ENCODE data around the gene PSMA6. TPM values are rescaled to one million over a fixed set of nuclear protein-coding genes. Genes with fewer than 3 reads are reported as not detected.
"Not testable (repeated sequence)": the region's sequence is repeated elsewhere in the genome, so short reads cannot be mapped to it uniquely, and the experiment has no call there.

The PSMA6 gene
- total RNA-seq, 2 experiments from 2014 or later: 266 to 269 TPM

DNA sequence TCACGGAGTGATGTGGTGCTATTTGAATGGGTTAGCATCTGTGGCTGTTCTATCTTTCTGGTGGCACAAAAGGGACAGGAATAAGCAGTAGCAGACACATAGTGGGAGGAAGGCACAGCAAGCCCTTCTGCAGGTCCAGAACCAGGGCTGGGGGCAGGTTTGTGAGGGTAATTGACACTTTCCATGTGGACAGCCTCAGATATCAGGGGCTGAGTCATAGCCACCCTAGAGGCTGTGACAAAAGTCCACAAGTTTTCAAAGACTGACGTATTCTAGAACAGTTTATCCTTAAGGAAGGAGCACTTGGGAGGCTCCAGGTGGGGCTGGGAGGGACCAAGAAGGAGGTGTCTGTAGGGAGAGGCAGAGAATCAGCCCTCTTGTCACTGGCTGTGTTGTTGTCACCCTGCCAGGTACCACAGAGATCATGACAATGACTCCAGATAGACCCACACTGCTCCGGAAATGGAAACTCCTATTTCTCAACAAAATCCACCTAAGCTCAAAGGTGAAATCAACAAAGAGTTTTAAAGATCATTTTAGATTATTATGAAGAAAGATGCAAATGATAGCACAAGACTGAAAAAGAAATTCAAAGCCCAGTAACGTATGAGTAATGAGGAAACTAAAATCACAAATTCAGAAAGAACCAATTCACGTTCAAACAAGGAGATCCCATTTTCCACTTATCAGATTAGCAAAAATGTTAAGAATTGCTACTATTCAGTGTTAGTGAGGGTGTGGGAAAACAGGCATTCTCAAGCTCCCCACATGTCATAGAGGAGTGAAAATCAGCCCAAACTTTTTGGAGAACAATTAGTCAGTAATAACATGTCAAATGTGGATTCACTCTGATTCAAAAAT is 64.0 kb downstream of the PSMA6 start:
- no peaks in the 10 kb centered on the region for H3K36me3 Mint-ChIP-seq (ENCODE audit: low read depth)
- ChIA-PET POLR2A (interaction anchor here (0.7 to 0.8 kb wide), 2 partner anchors 9 to 16 kb away, joined by 3 read pairs; no protein-coding TSS in a partner anchor), CTCF (interaction anchor here (1.0 to 1.5 kb wide), 2 partner anchors 10 to 57 kb away, joined by 4 to 5 read pairs; no protein-coding TSS in a partner anchor)
- ATAC-seq (peak; percentile 57), DNase-seq (no peak)
- peaks cover 26% of the 10 kb centered on the region for H3K4me1 Mint-ChIP-seq (ENCODE audit: low read depth)
- H3K4me3 Mint-ChIP-seq: no peak overlapping the region
- no peaks in the 10 kb centered on the region for H3K27me3 Mint-ChIP-seq (ENCODE audit: low read depth)
- no peaks in the 10 kb centered on the region for H3K9me3 Mint-ChIP-seq (ENCODE audit: insufficient read depth)
- peak overlapping the region; percentile 27 for H3K27ac Mint-ChIP-seq

DNA sequence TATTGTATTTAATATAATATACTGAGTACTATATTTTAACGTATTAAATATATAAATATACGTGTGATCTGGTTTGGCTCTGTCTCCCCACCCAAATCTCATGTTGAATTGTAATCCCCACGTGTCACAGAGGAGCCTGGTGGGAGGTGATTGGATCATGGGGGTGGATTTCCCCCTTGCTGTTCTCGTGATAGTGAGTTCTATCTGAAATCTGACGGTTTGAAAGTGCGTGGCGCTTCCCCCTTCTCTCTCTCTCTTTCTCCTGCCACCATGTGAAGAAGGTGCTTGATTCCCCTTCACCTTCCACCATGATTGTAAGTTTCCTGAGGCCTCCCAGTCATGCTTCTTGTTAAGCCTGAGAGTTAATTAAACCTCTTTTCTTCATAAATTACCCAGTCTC is 67.5 kb downstream of the PSMA6 start:
- H3K36me3 Mint-ChIP-seq (ENCODE audit: low read depth); DNase-seq; H3K27me3 Mint-ChIP-seq (ENCODE audit: low read depth); POLR2A ChIA-PET; H3K9me3 Mint-ChIP-seq (ENCODE audit: insufficient read depth); H3K4me3 Mint-ChIP-seq; H3K27ac Mint-ChIP-seq; CTCF ChIA-PET; H3K4me1 Mint-ChIP-seq (ENCODE audit: low read depth); ATAC-seq: not testable (repeated sequence)

GRCh38 chr14:35361141-35361480 is 68.9 kb downstream of the PSMA6 start:
- H3K36me3 Mint-ChIP-seq (ENCODE audit: low read depth): no peaks in the 10 kb centered on the region
- ATAC-seq (no peak), DNase-seq (no peak)
- H3K9me3 Mint-ChIP-seq (ENCODE audit: insufficient read depth): no peaks in the 10 kb centered on the region
- CTCF ChIA-PET: no interaction called here
- H3K4me1 Mint-ChIP-seq (ENCODE audit: low read depth): peaks cover 16% of the 10 kb centered on the region
- H3K27me3 Mint-ChIP-seq (ENCODE audit: low read depth): no peaks in the 10 kb centered on the region
- no peak overlapping the region for H3K27ac Mint-ChIP-seq
- POLR2A ChIA-PET: interaction anchor here (0.7 kb wide), 1 partner anchor 1901 kb away, joined by 3 read pairs; no protein-coding TSS in a partner anchor
- no peak overlapping the region for H3K4me3 Mint-ChIP-seq

GRCh38 chr14:35362450-35362849 is 70.3 kb downstream of the PSMA6 start:
- CTCF ChIA-PET: no interaction called here
- no peak overlapping the region for H3K27ac Mint-ChIP-seq
- H3K4me3 Mint-ChIP-seq: no peak overlapping the region
- no peak for ATAC-seq
- no peak for DNase-seq
- H3K4me1 Mint-ChIP-seq (ENCODE audit: low read depth): peaks cover 25% of the 10 kb centered on the region
- no peaks in the 10 kb centered on the region for H3K27me3 Mint-ChIP-seq (ENCODE audit: low read depth)
- no peaks in the 10 kb centered on the region for H3K9me3 Mint-ChIP-seq (ENCODE audit: insufficient read depth)
- POLR2A ChIA-PET: interaction anchor here (0.6 kb wide), 1 partner anchor 1176 kb away, joined by 3 read pairs; no protein-coding TSS in a partner anchor
- H3K36me3 Mint-ChIP-seq (ENCODE audit: low read depth): no peaks in the 10 kb centered on the region

DNA sequence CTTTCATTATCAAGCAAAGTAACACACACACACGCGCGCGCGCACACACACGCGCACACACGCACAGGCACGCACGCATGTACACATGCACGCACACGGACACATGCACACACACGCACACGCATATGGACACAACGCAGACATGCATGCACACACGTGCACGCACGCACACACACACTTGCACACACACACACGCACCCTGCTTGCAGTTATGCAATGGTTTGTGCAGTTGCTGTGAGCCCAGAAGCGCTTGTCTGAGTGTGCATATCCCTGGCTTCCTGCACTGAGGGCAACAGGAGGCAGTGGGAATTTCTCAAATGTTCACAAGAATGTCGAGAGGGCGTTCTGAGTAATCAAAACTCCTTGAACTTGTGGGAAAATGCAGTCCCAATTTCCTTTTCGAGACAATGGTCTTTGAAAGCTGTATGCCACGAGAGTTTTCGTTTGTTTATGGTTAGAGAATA is 70.8 kb downstream of the PSMA6 start:
- Mint-ChIP-seq H3K4me3 (no peak overlapping the region), H3K27ac (no peak overlapping the region), H3K9me3 (ENCODE audit: insufficient read depth) (no peaks in the 10 kb centered on the region), H3K36me3 (ENCODE audit: low read depth) (no peaks in the 10 kb centered on the region), H3K4me1 (ENCODE audit: low read depth) (peaks cover 30% of the 10 kb centered on the region), H3K27me3 (ENCODE audit: low read depth) (no peaks in the 10 kb centered on the region)
- no peak for DNase-seq
- ATAC-seq: no peak
- CTCF ChIA-PET: no interaction called here
- POLR2A ChIA-PET: interaction anchor here (1.2 kb wide), 1 partner anchor 42 kb away, joined by 4 read pairs; the partner anchor contains the start of gene NFKBIA

DNA sequence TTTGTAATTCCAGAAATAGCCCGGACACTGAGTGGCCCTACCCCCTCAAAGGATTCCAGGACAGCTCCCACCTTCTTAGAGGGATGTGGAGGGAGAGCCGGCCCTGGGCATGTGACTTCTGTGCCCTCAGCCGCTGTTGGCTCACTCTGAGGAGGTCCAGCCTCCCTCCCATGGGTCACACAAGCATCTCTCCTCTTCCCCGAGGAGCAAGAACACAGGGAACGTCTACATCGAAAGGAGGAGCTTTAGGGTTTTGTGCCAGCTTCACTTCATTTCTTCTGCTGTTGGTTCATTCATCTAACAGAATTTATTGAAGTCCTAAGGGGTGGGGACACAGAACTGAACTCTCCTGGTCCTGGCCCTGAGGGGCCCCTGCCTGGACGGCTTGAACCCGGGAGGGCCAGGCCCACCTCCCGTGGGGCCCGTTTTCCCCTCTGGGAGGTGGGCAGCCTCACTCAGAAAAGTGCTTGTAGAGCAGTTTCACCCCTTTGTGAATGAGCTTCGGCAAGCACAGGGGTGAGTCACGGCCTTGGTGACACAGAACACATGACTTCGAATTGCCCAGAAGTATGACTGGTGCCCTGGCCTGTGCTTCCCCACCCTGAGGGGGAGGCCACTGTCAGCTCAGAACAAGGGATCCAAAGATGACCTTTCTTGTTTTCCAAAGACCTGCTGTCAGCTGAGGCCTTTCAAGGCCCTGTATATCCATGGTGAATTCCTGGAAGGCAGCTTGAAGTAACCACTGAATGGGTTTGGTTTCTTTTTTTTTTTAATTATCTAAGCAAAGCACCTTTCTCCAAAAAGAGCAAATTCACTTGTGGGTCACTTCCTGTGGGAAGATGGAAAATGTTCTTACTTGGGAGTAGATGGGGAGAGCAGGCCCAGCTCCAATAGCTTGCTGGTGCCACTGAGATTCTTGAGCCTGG is 73.2 kb downstream of the PSMA6 start:
- DNase-seq (peak; percentile 59), ATAC-seq (peak; percentile 67)
- ChIA-PET CTCF (interaction anchor here (0.7 to 1.8 kb wide), 6 partner anchors 9 to 136 kb away, joined by 4 to 7 read pairs (median 5); partner anchors contain the start of gene NFKBIA), POLR2A (interaction anchor here (0.7 to 6.8 kb wide), 3 partner anchors 9 to 38 kb away, joined by 3 to 107 read pairs (median 5); partner anchors contain the start of gene NFKBIA)
- no peaks in the 10 kb centered on the region for H3K9me3 Mint-ChIP-seq (ENCODE audit: insufficient read depth)
- peaks cover 44% of the 10 kb centered on the region for H3K4me1 Mint-ChIP-seq (ENCODE audit: low read depth)
- peak overlapping the region; percentile 52 for H3K27ac Mint-ChIP-seq
- no peak overlapping the region for H3K4me3 Mint-ChIP-seq
- no peaks in the 10 kb centered on the region for H3K36me3 Mint-ChIP-seq (ENCODE audit: low read depth)
- no peaks in the 10 kb centered on the region for H3K27me3 Mint-ChIP-seq (ENCODE audit: low read depth)

DNA sequence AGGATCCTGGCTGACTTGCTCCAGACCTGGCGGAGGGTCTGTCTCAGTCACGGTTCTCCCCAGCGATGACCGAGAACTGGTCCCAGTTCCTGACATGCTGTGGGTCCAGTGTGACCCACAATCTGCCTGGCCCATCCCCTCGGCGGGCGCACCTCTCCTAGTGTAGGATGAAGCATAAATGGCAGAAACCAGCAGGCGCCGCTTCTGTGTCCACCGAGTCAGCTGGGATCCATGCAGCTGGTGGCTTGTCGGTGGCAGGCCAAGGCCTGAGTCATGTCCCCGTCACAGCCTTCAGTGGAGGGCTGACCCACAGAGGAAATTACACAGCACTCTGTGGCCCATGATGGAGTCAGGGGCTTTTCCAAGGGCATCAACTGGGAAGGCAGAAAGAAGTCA is 73.9 kb downstream of the PSMA6 start:
- ChIA-PET CTCF (interaction anchor here (0.7 to 3.3 kb wide), 7 partner anchors 8 to 137 kb away, joined by 4 to 30 read pairs (median 5); partner anchors contain the start of gene NFKBIA), POLR2A (interaction anchor here (0.7 to 6.8 kb wide), 3 partner anchors 9 to 38 kb away, joined by 3 to 107 read pairs (median 5); partner anchors contain the start of gene NFKBIA)
- H3K27me3 Mint-ChIP-seq (ENCODE audit: low read depth): no peaks in the 10 kb centered on the region
- peaks cover 5% of the 10 kb centered on the region for H3K36me3 Mint-ChIP-seq (ENCODE audit: low read depth)
- peak overlapping the region; percentile 64 for H3K27ac Mint-ChIP-seq
- ATAC-seq (no peak), DNase-seq (no peak)
- no peak overlapping the region for H3K4me3 Mint-ChIP-seq
- peaks cover 4% of the 10 kb centered on the region for H3K9me3 Mint-ChIP-seq (ENCODE audit: insufficient read depth)
- peaks cover 46% of the 10 kb centered on the region for H3K4me1 Mint-ChIP-seq (ENCODE audit: low read depth)

GRCh38 chr14:35366521-35366976 is 74.4 kb downstream of the PSMA6 start:
- peak overlapping the region; percentile 90 for H3K27ac Mint-ChIP-seq
- POLR2A ChIA-PET: interaction anchor here (0.6 to 6.8 kb wide), 4 partner anchors 34 to 81 kb away, joined by 3 to 107 read pairs (median 12); partner anchors contain the start of genes NFKBIA and PSMA6
- no peak overlapping the region for H3K4me3 Mint-ChIP-seq

GRCh38 chr14:35367056-35367372 is 74.8 kb downstream of the PSMA6 start:
- H3K27ac Mint-ChIP-seq: peak overlapping the region; percentile 90
- DNase-seq (no peak), ATAC-seq (no peak)
- H3K36me3 Mint-ChIP-seq (ENCODE audit: low read depth): peaks cover 9% of the 10 kb centered on the region
- peaks cover 8% of the 10 kb centered on the region for H3K9me3 Mint-ChIP-seq (ENCODE audit: insufficient read depth)
- peak overlapping the region; percentile 40 for H3K4me3 Mint-ChIP-seq
- POLR2A ChIA-PET: interaction anchor here (0.6 to 6.8 kb wide), 9 partner anchors 15 to 119 kb away, joined by 3 to 107 read pairs (median 8); partner anchors contain the start of genes NFKBIA and PSMA6
- CTCF ChIA-PET: interaction anchor here (0.8 to 4.5 kb wide), 7 partner anchors 34 to 226 kb away, joined by 3 to 30 read pairs (median 12); partner anchors contain the start of genes NFKBIA and PSMA6
- peaks cover 46% of the 10 kb centered on the region for H3K4me1 Mint-ChIP-seq (ENCODE audit: low read depth)
- no peaks in the 10 kb centered on the region for H3K27me3 Mint-ChIP-seq (ENCODE audit: low read depth)

More at GRCh38 chr14:35366521-35366976, 74.4 kb downstream of the PSMA6 start:
- CTCF ChIA-PET: interaction anchor here (2.3 to 3.3 kb wide), 3 partner anchors 38 to 137 kb away, joined by 12 to 30 read pairs (median 16); partner anchors contain the start of genes NFKBIA and PSMA6
- H3K4me1 Mint-ChIP-seq (ENCODE audit: low read depth): peaks cover 46% of the 10 kb centered on the region
- ATAC-seq (no peak), DNase-seq (no peak)
- no peaks in the 10 kb centered on the region for H3K27me3 Mint-ChIP-seq (ENCODE audit: low read depth)
- peaks cover 9% of the 10 kb centered on the region for H3K36me3 Mint-ChIP-seq (ENCODE audit: low read depth)
- peaks cover 8% of the 10 kb centered on the region for H3K9me3 Mint-ChIP-seq (ENCODE audit: insufficient read depth)

Measured in activated CD8-positive, alpha-beta T cell treated with anti-CD3 and anti-CD28 coated beads, Interleukin-2, amount 10 ng/mL, durations not matched to agents 7 days and 5 days (primary cell).